NCI-H2227 (cell line): ENCODE data around the gene MBOAT2.

Source experiments
- DNase-seq: peaks from one replicate; lab custom pipeline; 2025; ENCODE audit not compliant: unreplicated experiment; lab: John Stamatoyannopoulos, UW

The MBOAT2 gene

DNA sequence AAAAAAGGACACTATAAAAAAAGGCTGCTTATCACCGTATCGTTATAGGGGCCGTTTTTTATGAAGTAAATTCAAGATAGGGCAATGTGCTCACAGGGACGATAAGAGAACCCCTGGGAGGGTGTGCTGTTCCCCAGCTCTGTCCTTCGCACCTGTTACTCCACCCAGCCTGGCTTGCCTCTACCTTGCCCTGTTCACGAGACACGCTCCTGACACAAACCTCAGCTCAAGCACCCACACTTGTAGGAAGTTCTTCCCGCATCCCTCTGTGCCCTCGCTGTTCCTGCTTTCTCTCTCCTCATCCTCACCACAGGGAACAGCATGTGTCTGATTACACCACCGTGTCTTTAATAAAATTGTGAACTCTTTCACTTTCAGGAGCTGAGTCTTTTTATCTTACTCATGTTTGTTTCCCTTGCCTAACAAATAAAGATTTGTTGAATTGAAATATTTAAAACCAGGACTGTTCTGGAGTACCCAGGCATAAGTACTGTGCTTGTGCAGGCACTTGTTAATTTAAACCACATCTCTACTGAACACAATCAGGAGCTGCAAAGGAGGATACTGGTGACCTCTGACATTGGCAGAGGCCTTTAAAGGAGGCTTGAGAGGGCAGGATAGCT lies 140.0 kb downstream of the MBOAT2 start:
- no peak for DNase-seq

DNA sequence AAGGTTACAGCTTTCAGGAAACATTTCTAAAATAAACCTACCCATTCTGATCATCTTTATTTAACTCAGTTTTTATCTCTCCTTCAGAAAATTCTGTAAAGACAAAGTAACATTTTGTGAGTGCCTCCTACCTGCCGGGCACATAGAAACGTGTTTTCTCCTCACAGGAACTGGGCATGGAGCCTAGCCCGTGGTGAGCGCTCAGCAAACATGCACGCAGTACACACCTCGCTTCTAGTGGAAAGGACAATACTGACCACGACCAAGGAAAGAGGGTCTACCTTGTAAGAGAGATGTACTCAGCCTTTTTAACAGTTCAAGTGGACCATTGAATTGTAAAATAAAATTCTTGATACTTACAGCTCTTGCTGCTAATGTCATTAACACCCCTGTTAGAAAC lies 141.3 kb downstream of the MBOAT2 start:
- DNase-seq: no peak

DNA sequence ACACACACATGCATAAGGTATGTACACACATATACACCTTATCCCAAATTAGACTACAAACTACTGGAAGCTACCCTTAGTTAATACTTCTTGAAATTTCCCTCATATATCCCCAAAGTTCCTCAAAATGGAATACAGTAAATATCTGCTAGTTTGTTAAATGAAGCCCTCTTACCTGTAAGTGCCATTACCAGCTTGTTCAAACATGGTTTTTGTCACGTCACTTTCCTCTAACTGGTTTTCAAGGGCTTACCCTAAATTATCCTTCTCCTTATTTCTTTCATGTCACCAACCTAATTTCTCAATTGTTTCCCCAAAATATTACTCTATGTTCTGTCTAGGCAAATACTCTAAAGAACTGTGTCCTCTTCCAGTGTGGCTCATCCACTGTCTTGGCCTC lies 141.7 kb downstream of the MBOAT2 start:
- DNase-seq: no peak

GRCh38 chr2:8860239-8860638 lies 143.2 kb downstream of the MBOAT2 start:
- DNase-seq: no peak

- DNase-seq: no peak
Measured at GRCh38 chr2:8858910-8859309, 144.6 kb downstream of the MBOAT2 start.

DNA sequence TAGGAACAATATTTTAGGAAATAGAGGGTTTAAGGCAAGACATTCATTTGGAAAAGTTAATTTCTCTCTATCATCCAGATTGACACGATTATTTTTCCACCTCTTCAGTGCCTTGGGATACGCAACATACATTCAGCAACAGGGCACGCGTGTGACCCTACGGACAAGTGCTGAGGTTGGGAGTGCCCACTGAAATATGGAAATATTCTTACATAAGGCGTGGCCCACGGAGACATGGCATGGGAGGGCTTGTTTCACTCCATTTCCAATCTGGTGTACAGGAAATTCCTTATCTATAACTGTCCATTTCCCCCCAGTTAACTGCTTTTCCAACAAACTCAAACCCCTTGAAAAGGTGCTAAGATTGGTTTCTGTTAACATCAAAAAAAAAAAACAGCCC lies 145.2 kb downstream of the MBOAT2 start:
- peak; percentile 6 for DNase-seq

DNA sequence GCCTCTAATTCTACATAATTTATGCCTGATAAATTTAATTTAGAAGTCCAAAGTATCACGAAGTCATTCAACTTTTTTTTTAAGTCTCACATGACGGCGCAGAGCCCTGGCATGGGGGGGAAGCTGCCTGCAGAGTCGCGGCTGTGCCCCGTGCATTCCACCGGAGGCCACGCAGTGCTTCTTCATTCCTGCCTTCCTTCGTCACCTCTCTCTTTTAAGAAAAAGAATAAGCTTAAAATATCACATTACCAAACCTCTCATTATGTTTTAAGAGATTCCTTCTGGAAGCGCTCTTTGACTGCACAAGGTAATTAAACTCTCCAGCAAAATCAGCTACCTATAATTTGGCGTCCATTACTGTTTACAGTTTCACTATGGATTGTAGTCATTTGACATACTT lies 145.8 kb downstream of the MBOAT2 start:
- peak; percentile 28 for DNase-seq

DNA sequence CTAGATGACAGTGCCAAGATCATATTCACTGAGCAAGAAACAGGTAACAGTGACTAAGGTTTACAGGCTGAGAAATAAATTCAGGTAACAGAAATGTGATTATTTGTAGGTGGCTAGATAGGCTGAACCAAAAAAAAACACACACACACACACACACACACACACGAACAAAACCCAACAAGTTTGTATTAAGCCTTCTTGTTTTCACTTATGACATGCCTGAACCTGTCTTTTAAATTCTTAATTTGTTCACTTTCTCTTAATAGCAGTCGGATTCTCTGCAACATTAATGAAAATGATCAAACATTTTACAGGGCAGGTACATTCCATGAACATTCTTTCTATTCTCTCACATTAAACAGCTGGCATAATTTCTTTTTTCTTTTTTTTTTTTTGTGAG lies 147.3 kb downstream of the MBOAT2 start:
- DNase-seq: no peak

DNA sequence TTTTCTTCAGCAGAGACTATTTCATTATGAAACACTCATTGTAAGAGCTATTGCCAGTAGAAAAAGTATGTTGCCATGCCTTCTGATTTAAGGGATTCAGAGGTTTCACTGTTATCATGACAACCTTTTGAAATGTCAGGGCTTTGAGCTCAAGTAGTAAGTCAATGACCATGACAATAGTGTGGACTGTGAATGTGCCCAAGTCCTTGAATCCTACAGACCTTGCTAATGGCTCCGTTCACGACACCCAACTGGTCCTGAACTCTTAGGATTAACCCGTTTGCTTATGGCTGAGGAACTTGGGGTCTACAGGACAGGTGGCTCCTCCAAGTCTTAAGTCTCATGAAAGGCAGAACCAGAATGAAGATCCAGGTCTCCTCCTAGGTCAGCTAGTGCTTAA lies 148.5 kb downstream of the MBOAT2 start:
- no peak for DNase-seq

DNA sequence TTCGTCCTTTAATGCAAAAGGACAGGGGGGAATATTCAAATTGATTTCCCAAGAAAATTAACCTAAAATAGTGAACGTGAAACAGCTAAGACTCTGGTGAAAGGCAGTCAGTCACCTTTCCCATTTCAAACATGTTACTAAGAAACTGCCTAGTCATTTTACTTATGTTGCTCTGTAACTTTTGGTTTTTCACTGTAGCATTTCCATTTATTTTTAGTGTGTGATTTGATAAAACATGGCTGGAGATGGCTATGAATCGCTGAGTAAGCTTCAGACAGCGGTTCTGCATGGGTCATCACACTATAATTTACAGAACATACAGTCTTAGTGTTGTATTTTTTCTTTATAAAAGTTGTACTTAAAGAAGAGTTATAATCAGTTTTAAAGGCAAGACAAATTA lies 150.1 kb downstream of the MBOAT2 start:
- DNase-seq: no peak

- no peak for DNase-seq
Measured at GRCh38 chr2:8851811-8852560, 151.5 kb downstream of the MBOAT2 start.

GRCh38 chr2:8850845-8851487 lies 152.5 kb downstream of the MBOAT2 start:
- DNase-seq: no peak

- DNase-seq: no peak
Measured at GRCh38 chr2:8849327-8849726, 154.2 kb downstream of the MBOAT2 start.

- no peak for DNase-seq
Measured at GRCh38 chr2:8848328-8849100, 155.0 kb downstream of the MBOAT2 start.

- no peak for DNase-seq
Measured at GRCh38 chr2:8847400-8847799, 156.1 kb downstream of the MBOAT2 start.

DNA sequence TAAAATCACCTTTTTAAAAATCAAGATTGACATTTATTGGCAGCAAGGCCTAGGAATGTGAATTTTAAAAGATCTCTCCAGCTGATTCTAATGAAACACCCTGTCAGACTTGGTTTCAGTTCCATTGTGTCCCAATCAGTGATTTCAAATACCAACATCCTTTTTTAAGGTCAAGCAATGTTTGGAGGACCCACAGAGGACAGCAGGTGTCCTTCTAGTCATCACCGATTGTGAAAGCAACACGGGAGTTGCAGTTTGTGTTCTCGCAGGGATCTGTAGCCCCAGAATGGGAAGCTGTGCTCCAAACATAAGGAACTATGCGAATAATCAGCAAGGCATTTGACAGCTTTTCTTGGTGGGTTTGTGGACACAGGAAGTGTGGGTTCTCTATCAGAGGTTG lies 161.6 kb downstream of the MBOAT2 start:
- DNase-seq: no peak

DNA sequence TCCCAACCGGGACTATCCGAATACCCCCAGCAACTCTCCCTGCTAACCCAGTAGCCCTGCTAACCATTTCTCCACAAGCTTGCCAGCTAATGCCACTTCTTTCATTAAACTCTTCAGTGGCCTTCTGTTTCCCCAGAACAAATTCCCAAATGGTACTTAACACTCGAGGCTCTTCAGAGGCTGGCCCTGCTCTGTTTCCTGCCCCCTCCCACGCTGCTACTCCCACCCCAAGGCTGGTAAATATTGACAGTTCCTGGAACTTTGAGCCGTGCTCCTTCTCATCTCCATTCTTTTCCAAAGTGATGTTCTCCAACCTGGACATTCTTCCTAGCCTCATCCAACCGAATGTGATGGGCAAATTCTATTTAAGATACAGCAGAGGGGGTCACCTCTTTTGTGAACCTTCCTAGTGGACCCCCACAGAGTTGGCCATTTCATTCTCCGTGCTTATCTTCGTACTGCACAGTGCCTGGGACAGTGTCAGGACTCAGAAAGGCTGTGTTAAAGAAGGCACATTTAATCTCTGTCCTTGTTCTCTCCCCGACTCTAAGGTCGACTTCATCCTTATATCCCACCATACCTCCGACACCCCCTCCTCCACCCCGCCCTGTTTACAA lies 162.9 kb downstream of the MBOAT2 start:
- no peak for DNase-seq

- DNase-seq: no peak
Measured at GRCh38 chr2:8839189-8839965, 164.1 kb downstream of the MBOAT2 start.

- no peak for DNase-seq
Measured at GRCh38 chr2:8837795-8838140, 165.7 kb downstream of the MBOAT2 start.

GRCh38 chr2:8836971-8837794 lies 166.3 kb downstream of the MBOAT2 start, which contains the start of gene KIDINS220:
Gene KIDINS220 (minus strand): TSS chr2:8837613. CDS start chr2:8827093, 10,520 bp downstream.
- peak; percentile 88 for DNase-seq
